H9 (cell line): Measurements from ENCODE around the gene CBFA2T2. TPM values are rescaled to one million over a fixed set of nuclear protein-coding genes. Genes with fewer than 3 reads are reported as not detected.

Experiments used
- DNase-seq: peaks from one replicate; pipeline ENCODE4 v3.0.0-alpha.2; 2017
- H2AFZ ChIP-seq: one replicate; pipeline ENCODE4 v1.6.1; 2013; ENCODE audit warnings: mild to moderate bottlenecking, low read length, control low read depth, moderate library complexity
- H2AK5ac ChIP-seq: 2 replicates; pipeline ENCODE4 v1.6.1; 2013; ENCODE audit warnings: low read length, control low read depth, mixed read lengths; ENCODE audit not compliant: insufficient read length
- H2BK120ac ChIP-seq: one replicate; pipeline ENCODE4 v1.6.1; 2013; ENCODE audit warnings: low read depth, mild to moderate bottlenecking, low read length, control low read depth, inconsistent platforms; ENCODE audit not compliant: poor library complexity, severe bottlenecking
- H2BK12ac ChIP-seq: 2 replicates; pipeline ENCODE4 v1.6.1; 2013; ENCODE audit warnings: low read length, control low read depth, mixed read lengths, low read depth; ENCODE audit not compliant: insufficient read length
- H2BK15ac ChIP-seq: 2 replicates; pipeline ENCODE4 v1.6.1; 2013; ENCODE audit warnings: low read depth, low read length, control low read depth
- H2BK20ac ChIP-seq: one replicate; pipeline ENCODE4 v1.6.1; 2013; ENCODE audit warnings: low read depth, mild to moderate bottlenecking, low read length, control low read depth, inconsistent platforms; ENCODE audit not compliant: poor library complexity, severe bottlenecking
- H2BK5ac ChIP-seq: 2 replicates; pipeline ENCODE4 v1.6.1; 2013; ENCODE audit warnings: low read length, control low read depth, mixed read lengths; ENCODE audit not compliant: insufficient read length
- H3K14ac ChIP-seq: 2 replicates; pipeline ENCODE4 v1.6.1; 2013; ENCODE audit warnings: low read length, control low read depth; ENCODE audit not compliant: insufficient read depth
- H3K18ac ChIP-seq: 2 replicates; pipeline ENCODE4 v1.6.1; 2013; ENCODE audit warnings: low read depth, mild to moderate bottlenecking, mixed read lengths, low read length, control low read depth; ENCODE audit not compliant: insufficient read length
- H3K23ac ChIP-seq: 2 replicates; pipeline ENCODE4 v1.6.1; 2013; ENCODE audit warnings: low read length, control low read depth, mixed read lengths, low read depth; ENCODE audit not compliant: insufficient read length
- H3K23me2 ChIP-seq: 2 replicates; pipeline ENCODE4 v1.6.1; 2013; ENCODE audit warnings: low read depth, mild to moderate bottlenecking, mixed read lengths, low read length, control low read depth; ENCODE audit not compliant: insufficient read length, poor library complexity, severe bottlenecking
- H3K27ac ChIP-seq: 2 replicates; pipeline ENCODE4 v1.5.1; 2013; ENCODE audit warnings: low read length, control low read depth, mixed read lengths, low read depth; ENCODE audit not compliant: insufficient read length
- H3K27me3 ChIP-seq: 2 replicates; pipeline ENCODE4 v1.6.1; 2013; ENCODE audit warnings: low read length, control low read depth, inconsistent platforms; ENCODE audit not compliant: insufficient read depth
- H3K4ac ChIP-seq: 2 replicates; pipeline ENCODE4 v1.6.1; 2013; ENCODE audit warnings: low read depth, mild to moderate bottlenecking, control low read depth, inconsistent platforms, low read length, moderate library complexity
- H3K4me1 ChIP-seq: 2 replicates; pipeline ENCODE4 v1.6.1; 2013; ENCODE audit warnings: low read length, control low read depth, inconsistent platforms; ENCODE audit not compliant: insufficient read depth
- H3K4me2 ChIP-seq: 2 replicates; pipeline ENCODE4 v1.6.1; 2013; ENCODE audit warnings: low read length, control low read depth, mixed read lengths; ENCODE audit not compliant: insufficient read length, insufficient read depth
- H3K56ac ChIP-seq: 2 replicates; pipeline ENCODE4 v1.6.1; 2013; ENCODE audit warnings: low read depth, mild to moderate bottlenecking, mixed read lengths, low read length, control low read depth; ENCODE audit not compliant: insufficient read length
- H3K79me1 ChIP-seq: 2 replicates; pipeline ENCODE4 v1.6.1; 2013; ENCODE audit warnings: low read depth, mild to moderate bottlenecking, moderate library complexity, low read length, control low read depth, inconsistent platforms; ENCODE audit not compliant: insufficient read depth, poor library complexity, severe bottlenecking
- H3K79me2 ChIP-seq: 2 replicates; pipeline ENCODE4 v1.6.1; 2013; ENCODE audit warnings: low read length, control low read depth, inconsistent platforms; ENCODE audit not compliant: insufficient read depth
- H3K9ac ChIP-seq: 2 replicates; pipeline ENCODE4 v1.6.1; 2013; ENCODE audit warnings: low read length, control low read depth, mixed read lengths; ENCODE audit not compliant: insufficient read length; ENCODE audit errors: extremely low read depth
- H3K9me3 ChIP-seq: one replicate; pipeline ENCODE4 v1.6.1; 2013; ENCODE audit warnings: low read depth, low read length, inconsistent platforms; ENCODE audit not compliant: control insufficient read depth
- H3T11ph ChIP-seq: one replicate; pipeline ENCODE4 v1.6.1; 2013; ENCODE audit warnings: mild to moderate bottlenecking, low read length, control low read depth, inconsistent platforms
- H4K20me1 ChIP-seq: one replicate; pipeline ENCODE4 v1.6.1; 2013; ENCODE audit not compliant: control insufficient read depth, insufficient read length, insufficient read depth
- H4K5ac ChIP-seq: 2 replicates; pipeline ENCODE4 v1.6.1; 2013; ENCODE audit warnings: low read depth, mild to moderate bottlenecking, mixed read lengths, low read length, control low read depth; ENCODE audit not compliant: insufficient read length
- H4K8ac ChIP-seq: replicated peaks from 2 replicates; pipeline ENCODE4 v1.6.1; 2013; ENCODE audit warnings: low read length, control low read depth, mixed read lengths, low read depth; ENCODE audit not compliant: insufficient read length
- H4K91ac ChIP-seq: 2 replicates; pipeline ENCODE4 v1.6.1; 2013; ENCODE audit warnings: low read depth, mild to moderate bottlenecking, moderate library complexity, mixed read lengths, low read length, control low read depth; ENCODE audit not compliant: insufficient read length
- H3K27ac Mint-ChIP-seq, 3 experiments: 2 replicates in 2 of 3; 3 replicates in 1 of 3; pipeline ENCODE4 v1.8.0; 2020 to 2021; ENCODE audit warnings: mixed read lengths in 3 of 3, mild to moderate bottlenecking in 1 of 3, moderate library complexity in 1 of 3
- H3K27me3 Mint-ChIP-seq: 2 replicates; pipeline ENCODE4 v1.8.0; 2021; ENCODE audit warnings: low read depth, mild to moderate bottlenecking, moderate library complexity, mixed read lengths
- H3K36me3 Mint-ChIP-seq, 3 experiments: 2 replicates in 2 of 3; 3 replicates in 1 of 3; pipeline ENCODE4 v1.8.0; 2020 to 2021; ENCODE audit warnings: low read depth in 3 of 3, mixed read lengths in 3 of 3; ENCODE audit not compliant: insufficient read depth in 1 of 3
- H3K4me1 Mint-ChIP-seq, 2 experiments: 2 replicates each; pipeline ENCODE4 v1.8.0; 2020; ENCODE audit warnings: mixed read lengths in 2 of 2
- H3K4me3 Mint-ChIP-seq, 2 experiments: 2 replicates in 1 of 2; 3 replicates in 1 of 2; pipeline ENCODE4 v1.8.0; 2020 to 2021; ENCODE audit warnings: mild to moderate bottlenecking in 2 of 2, mixed read lengths in 2 of 2, moderate library complexity in 1 of 2
- H3K9me3 Mint-ChIP-seq, 2 experiments: 2 replicates in 1 of 2; 3 replicates in 1 of 2; pipeline ENCODE4 v1.8.0; 2020; ENCODE audit warnings: mild to moderate bottlenecking in 2 of 2, mixed read lengths in 2 of 2, moderate library complexity in 1 of 2
- CTCF ChIP-seq: fragments of 200-600 bp; sonication (generic); conservative IDR thresholded peaks from 3 replicates; pipeline ENCODE4 v1.8.0; 2021; ENCODE audit warnings: antibody characterized with exemption, mild to moderate bottlenecking
- WGBS: extraction: QIAGEN DNeasy Blood & Tissue Kit; methylation state at CpG from one replicate; pipeline ENCODE4 v1.1.7; 2013; ENCODE audit warnings: missing lambda C conversion rate, low lambda C conversion rate, mixed read lengths; ENCODE audit not compliant: insufficient read length; ENCODE audit errors: extremely low coverage; 5-methylcytosine and 5-hydroxymethylcytosine counted together
- total RNA-seq: library from RNA; stranded (reverse); gene quantifications from 2 replicates; pipeline ENCODE4 v1.2.1, GENCODE V29; 2021

Gene CBFA2T2
- total RNA-seq, 1 experiment from 2014 or later, result 11.2 TPM

GRCh38 chr20:33541797-33542196 is 51.9 kb downstream of the CBFA2T2 start:
- Histone ChIP-seq H2BK12ac (no peak overlapping the region), H4K91ac (no peak overlapping the region), H3K79me1 (no peaks in the 10 kb centered on the region), H3T11ph (no peak overlapping the region), H3K56ac (no peak overlapping the region), H3K4me1 (no peaks in the 10 kb centered on the region), H2AFZ (no peak overlapping the region), H2BK5ac (no peak overlapping the region), H3K79me2 (no peaks in the 10 kb centered on the region), H3K9ac (no peak overlapping the region), H3K23ac (no peak overlapping the region), H3K9me3 (no peaks in the 10 kb centered on the region), H4K5ac (no peak overlapping the region), H3K27me3 (no peaks in the 10 kb centered on the region), H3K14ac (no peak overlapping the region), H2BK20ac (no peak overlapping the region), H3K27ac (no peak overlapping the region), H3K4me2 (no peak overlapping the region), H2BK15ac (no peak overlapping the region), H3K18ac (no peak overlapping the region), H3K4ac (no peak overlapping the region), H4K8ac (no peak overlapping the region), H2AK5ac (no peak overlapping the region), H4K20me1 (no peaks in the 10 kb centered on the region), H2BK120ac (no peak overlapping the region), H3K23me2 (no peaks in the 10 kb centered on the region)
- no peak for TF ChIP-seq CTCF
- no peak overlapping the region for H3K27ac Mint-ChIP-seq
- H3K36me3 Mint-ChIP-seq, result peaks cover 10 to 16% (median 11%) of the 10 kb centered on the region in 3 experiments
- H3K27me3 Mint-ChIP-seq, result peaks cover 3% of the 10 kb centered on the region; the same call in 1 of the 2 replicates
- H3K4me3 Mint-ChIP-seq, result no peak overlapping the region
- no peaks in the 10 kb centered on the region for H3K4me1 Mint-ChIP-seq
- no CpG with 5 or more reads among the region's 1 CpG for WGBS
- peaks cover 10 to 11% of the 10 kb centered on the region in 2 experiments for H3K9me3 Mint-ChIP-seq
- no peak for DNase-seq
